ENCODE results near the gene PALM3. TPM values are rescaled to one million over a fixed set of nuclear protein-coding genes. Genes with fewer than 3 reads are reported as not detected.

PALM3 gene
- total and polyA plus RNA-seq, 10 of the 15 experiments (the other 5 are each of a cell fraction or from before 2014, with no cell fraction given): 0.07 TPM; not detected in 9

GRCh38 chr19:14073925-14074838 is 12.3 kb upstream of the PALM3 start (continued):
- 0 out of 2 replicates have a peak, but pooled peaks have one; percentile 15 for TF ChIP-seq SIN3A (IDR thresholded peaks at IDR 0.05; ENCODE audit: low read depth, low read length)

GRCh38 chr19:14073261-14073924 is 11.5 kb upstream of the PALM3 start:
- Histone ChIP-seq H2AFZ (ENCODE audit: control insufficient read depth, low read depth, low read length) (peak overlapping the region; percentile 87), H3K4me2 (ENCODE audit: control insufficient read depth, insufficient read depth) (peak overlapping the region; percentile 100), H3K9me3 (replicated peaks; ENCODE audit: control insufficient read depth, insufficient read depth, low read length) (no peaks in the 10 kb centered on the region), H4K20me1 (ENCODE audit: control insufficient read depth, insufficient read depth) (no peaks in the 10 kb centered on the region), H3K27ac (ENCODE audit: control insufficient read depth, insufficient read depth) (no peak overlapping the region), H3K36me3 (ENCODE audit: control insufficient read depth in 2 of 2, insufficient read depth in 2 of 2, low read length in 1 of 2) (no peaks in the 10 kb centered on the region), H3K79me2 (ENCODE audit: control insufficient read depth, insufficient read depth, low read length) (no peaks in the 10 kb centered on the region), H3K9ac (ENCODE audit: control insufficient read depth, insufficient read depth, low read length) (peak overlapping the region; percentile 42; the same call in 1 of the 2 replicates), H3K4me1 (ENCODE audit: control insufficient read depth, insufficient read depth, low read length) (peaks cover 19% of the 10 kb centered on the region), H3K27me3 (replicated peaks in 1 of 2; ENCODE audit: control insufficient read depth in 2 of 2, insufficient read depth in 2 of 2, low read length in 1 of 2) (no peaks in the 10 kb centered on the region), H3K4me3 (peak overlapping the region; percentile 81)
- WGBS (ENCODE audit: insufficient coverage, insufficient replicate concordance, low lambda C conversion rate, missing lambda C conversion rate): under 1% methylated on average over 52 of the region's 106 CpGs
- in situ Hi-C loops (cut with MboI): loop anchor here (5.0 to 25.0 kb wide), 3 partner anchors 191 to 786 kb away; no protein-coding TSS in a partner anchor
- SMC1A ChIA-PET (ENCODE audit: uncharacterized antibody, unreplicated experiment): interaction anchor here (1.9 to 5.4 kb wide), 3 partner anchors 14 to 193 kb away, joined by 6 to 47 read pairs (median 20); partner anchors contain the start of gene NANOS3
- peak; percentile 65 for ATAC-seq
- POLR2A ChIA-PET: interaction anchor here (0.5 to 1.1 kb wide), 6 partner anchors 9 to 126 kb away, joined by 3 to 6 read pairs (median 4); partner anchors contain the start of gene ASF1B
- no peak for DNase-seq (ENCODE audit: low read depth, low spot score)
- BruUV-seq (replicated peaks): no TSS peak
- peak; percentile 70 for FAIRE-seq
- CTCF ChIA-PET: interaction anchor here (0.6 to 6.7 kb wide), 16 partner anchors 9 to 476 kb away, joined by 3 to 152 read pairs (median 10); partner anchors contain the start of genes ASF1B, IL27RA, NANOS3 and RLN3
- intact Hi-C loops (cut with micrococcal nuclease; ENCODE audit: unreplicated experiment): loop anchor here (5.0 kb wide), 1 partner anchor 274 kb away; no protein-coding TSS in a partner anchor
- RAD21 ChIA-PET (ENCODE audit: unreplicated experiment): interaction anchor here (0.6 to 3.0 kb wide), 7 partner anchors 41 to 280 kb away, joined by 3 to 15 read pairs (median 4); partner anchors contain the start of genes ASF1B and IL27RA
- TF ChIP-seq LARP7 (IDR thresholded peaks at IDR 0.05) (peak; percentile 86), FOXM1 (IDR thresholded peaks at IDR 0.05; ENCODE audit: low read depth, low read length) (no peak), RAD51 (IDR thresholded peaks at IDR 0.05) (no peak), BACH1 (IDR thresholded peaks at IDR 0.05; ENCODE audit: borderline replicate concordance) (peak; percentile 60; the same call in 1 of the 2 replicates), CHD2 (IDR thresholded peaks at IDR 0.05; ENCODE audit: borderline replicate concordance, low read depth, low read length) (no peak), BHLHE40 (IDR thresholded peaks at IDR 0.05; ENCODE audit: borderline replicate concordance in 1 of 2, low read depth in 2 of 2, low read length in 1 of 2) (peak in 1 of 2 experiments; percentile 76; a peak in 2 of 4 replicates), SIN3A (IDR thresholded peaks at IDR 0.05; ENCODE audit: low read depth, low read length) (peak; percentile 12; the same call in 1 of the 2 replicates), DPF2 (IDR thresholded peaks at IDR 0.05) (peak; percentile 53; the same call in 1 of the 2 replicates), SMARCA5 (IDR thresholded peaks at IDR 0.05) (peak; percentile 99), BCLAF1 (IDR thresholded peaks at IDR 0.05) (0 out of 2 replicates have a peak, but pooled peaks have one; percentile 24), GATAD2B (conservative IDR thresholded peaks at IDR 0.05; ENCODE audit: low read depth) (peak; percentile 67), IKZF1 (conservative IDR thresholded peaks at IDR 0.05) (peak; percentile 82), RAD21 (IDR thresholded peaks at IDR 0.05; ENCODE audit: insufficient read depth, low read depth, low read length) (0 out of 2 replicates have a peak, but pooled peaks have one; percentile 13), RB1 (IDR thresholded peaks at IDR 0.05; ENCODE audit: borderline replicate concordance) (peak; percentile 90; the same call in 1 of the 2 replicates)

All from GM12878 (cell line).